ENCODE measurements around the gene CCL17.

Gene CCL17

GRCh38 chr16:57401943-57402640 is 2.5 kb upstream of the CCL17 start:
- no peak for DNase-seq (ENCODE audit: low read depth, low spot score)
- Histone ChIP-seq H3K9me3 (ENCODE audit: low read depth, low read length) (no peaks in the 10 kb centered on the region), H3K36me3 (ENCODE audit: insufficient read depth, low read length) (no peaks in the 10 kb centered on the region), H3K4me3 (no peak overlapping the region), H3K27ac (no peak overlapping the region), H3K9ac (ENCODE audit: insufficient read length) (no peak overlapping the region)
- TF ChIP-seq POLR2AphosphoS5 (IDR thresholded peaks at IDR 0.05; ENCODE audit: borderline replicate concordance, low read depth, low read length) (no peak), FOXP2 (optimal IDR thresholded peaks at IDR 0.05; ENCODE audit: control extremely low read depth, extremely low read length, insufficient read depth) (no peak), EZH2 (IDR thresholded peaks at IDR 0.05) (no peak)

GRCh38 chr16:57405097-57405496 is 530 bp downstream of the CCL17 start:
- no peaks in the 10 kb centered on the region for H3K9me3 ChIP-seq (ENCODE audit: low read depth, low read length)
- no peaks in the 10 kb centered on the region for H3K36me3 ChIP-seq (ENCODE audit: insufficient read depth, low read length)
- no peak overlapping the region for H3K27ac ChIP-seq
- no peak overlapping the region for H3K9ac ChIP-seq (ENCODE audit: insufficient read length)
- TF ChIP-seq FOXP2 (optimal IDR thresholded peaks at IDR 0.05; ENCODE audit: control extremely low read depth, extremely low read length, insufficient read depth) (no peak), POLR2AphosphoS5 (IDR thresholded peaks at IDR 0.05; ENCODE audit: borderline replicate concordance, low read depth, low read length) (no peak), EZH2 (IDR thresholded peaks at IDR 0.05) (no peak)
- no peak overlapping the region for H3K4me3 ChIP-seq
- DNase-seq (ENCODE audit: low read depth, low spot score): no peak

DNA sequence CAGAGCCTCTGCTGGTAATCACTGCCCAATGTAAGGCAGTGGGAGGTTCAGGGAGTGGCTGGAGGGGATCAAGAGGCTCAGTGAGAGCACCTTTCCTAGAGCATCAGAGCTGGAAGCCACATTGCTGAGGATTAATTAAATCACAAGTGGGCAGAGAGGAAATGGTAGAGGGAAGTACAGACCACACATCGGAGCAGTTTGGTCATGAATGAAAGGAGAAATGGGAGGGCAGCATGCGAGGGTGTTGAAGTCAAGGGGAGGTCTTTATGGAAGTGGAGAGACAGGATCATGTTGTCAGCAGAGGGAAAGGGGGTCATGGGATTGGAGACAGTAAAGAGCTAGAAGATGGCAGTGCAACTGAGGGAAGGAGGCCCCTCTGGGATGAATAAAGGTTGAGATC is 2.3 kb downstream of the CCL17 start:
- Histone ChIP-seq H3K4me3 (no peak overlapping the region), H3K9me3 (ENCODE audit: low read depth, low read length) (no peaks in the 10 kb centered on the region), H3K36me3 (ENCODE audit: insufficient read depth, low read length) (no peaks in the 10 kb centered on the region), H3K27ac (no peak overlapping the region), H3K9ac (ENCODE audit: insufficient read length) (no peak overlapping the region)
- no peak for DNase-seq (ENCODE audit: low read depth, low spot score)
- TF ChIP-seq POLR2AphosphoS5 (IDR thresholded peaks at IDR 0.05; ENCODE audit: borderline replicate concordance, low read depth, low read length) (no peak), FOXP2 (optimal IDR thresholded peaks at IDR 0.05; ENCODE audit: control extremely low read depth, extremely low read length, insufficient read depth) (no peak), EZH2 (IDR thresholded peaks at IDR 0.05) (no peak)

GRCh38 chr16:57407521-57408353 is 3.2 kb downstream of the CCL17 start:
- TF ChIP-seq FOXP2 (optimal IDR thresholded peaks at IDR 0.05; ENCODE audit: control extremely low read depth, extremely low read length, insufficient read depth) (no peak), EZH2 (IDR thresholded peaks at IDR 0.05) (no peak), POLR2AphosphoS5 (IDR thresholded peaks at IDR 0.05; ENCODE audit: borderline replicate concordance, low read depth, low read length) (no peak)
- H3K36me3 ChIP-seq (ENCODE audit: insufficient read depth, low read length): no peaks in the 10 kb centered on the region
- no peak overlapping the region for H3K9ac ChIP-seq (ENCODE audit: insufficient read length)
- H3K9me3 ChIP-seq (ENCODE audit: low read depth, low read length): no peaks in the 10 kb centered on the region
- no peak overlapping the region for H3K4me3 ChIP-seq
- no peak overlapping the region for H3K27ac ChIP-seq
- DNase-seq (ENCODE audit: low read depth, low spot score): no peak

DNA sequence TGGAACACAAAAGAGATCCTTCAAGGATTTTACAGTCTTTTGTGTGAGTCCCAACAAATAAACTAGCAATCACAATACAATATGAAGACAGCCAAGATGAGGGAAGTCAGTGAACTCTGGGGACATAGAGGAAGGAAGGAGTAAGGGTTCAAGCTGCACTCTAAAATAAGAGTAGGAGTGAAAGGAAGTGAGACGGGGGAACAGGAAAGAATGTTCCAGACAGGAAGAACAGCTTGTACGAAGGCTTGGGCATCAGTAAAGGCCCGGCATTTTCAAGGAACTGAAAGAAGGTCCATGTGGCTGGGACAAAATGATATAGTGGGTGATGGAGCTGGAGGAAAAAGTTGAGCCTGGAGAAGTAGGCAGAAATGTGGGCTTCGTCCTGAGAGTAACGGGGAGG is 4.5 kb downstream of the CCL17 start:
- no peak for TF ChIP-seq FOXP2 (optimal IDR thresholded peaks at IDR 0.05; ENCODE audit: control extremely low read depth, extremely low read length, insufficient read depth)
- no peak for TF ChIP-seq EZH2 (IDR thresholded peaks at IDR 0.05)
- TF ChIP-seq POLR2AphosphoS5 (IDR thresholded peaks at IDR 0.05; ENCODE audit: borderline replicate concordance, low read depth, low read length): no peak
- no peak overlapping the region for H3K9ac ChIP-seq (ENCODE audit: insufficient read length)
- no peak for DNase-seq (ENCODE audit: low read depth, low spot score)
- H3K9me3 ChIP-seq (ENCODE audit: low read depth, low read length): no peaks in the 10 kb centered on the region
- no peak overlapping the region for H3K27ac ChIP-seq
- H3K4me3 ChIP-seq: no peak overlapping the region
- no peaks in the 10 kb centered on the region for H3K36me3 ChIP-seq (ENCODE audit: insufficient read depth, low read length)

DNA sequence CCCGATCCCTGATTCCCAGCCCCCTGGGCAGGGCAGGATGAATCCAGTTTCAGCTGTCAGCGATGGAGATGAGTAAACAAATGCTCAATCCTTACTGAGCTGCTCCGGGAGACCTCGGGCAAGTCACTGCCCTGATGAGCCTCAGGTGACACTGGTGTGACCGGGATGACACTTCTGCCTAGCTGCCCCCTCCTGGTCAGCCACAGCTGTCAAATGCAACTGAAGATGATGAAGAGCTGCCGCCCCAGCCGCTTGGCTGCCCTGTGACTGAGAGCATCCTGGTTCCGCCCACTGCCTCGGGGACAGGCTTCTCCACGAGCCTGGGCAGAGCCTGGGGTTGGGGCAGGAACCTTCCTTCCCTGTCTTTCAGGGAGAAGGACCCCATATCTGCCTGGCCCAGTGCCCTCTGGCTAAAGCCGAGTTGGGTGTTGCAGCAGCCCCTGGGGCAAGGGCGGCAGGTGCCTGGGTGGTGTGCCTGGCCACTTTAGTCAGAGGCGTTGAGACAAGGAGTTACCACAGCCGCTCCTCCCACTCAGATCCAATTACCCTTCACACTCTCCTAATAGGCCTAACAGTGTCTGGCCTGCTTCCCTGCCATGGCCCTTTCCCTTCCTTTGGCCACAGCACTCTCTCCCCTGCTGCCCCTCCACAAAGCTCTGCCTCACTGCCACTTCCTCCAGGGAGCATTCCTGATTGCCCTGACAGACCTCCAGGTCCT is 5.5 kb downstream of the CCL17 start:
- H3K9ac ChIP-seq (ENCODE audit: insufficient read length): no peak overlapping the region
- DNase-seq (ENCODE audit: low read depth, low spot score): no peak
- TF ChIP-seq FOXP2 (optimal IDR thresholded peaks at IDR 0.05; ENCODE audit: control extremely low read depth, extremely low read length, insufficient read depth): no peak
- no peak for TF ChIP-seq EZH2 (IDR thresholded peaks at IDR 0.05)
- no peak for TF ChIP-seq POLR2AphosphoS5 (IDR thresholded peaks at IDR 0.05; ENCODE audit: borderline replicate concordance, low read depth, low read length)
- H3K4me3 ChIP-seq: no peak overlapping the region
- no peaks in the 10 kb centered on the region for H3K36me3 ChIP-seq (ENCODE audit: insufficient read depth, low read length)
- H3K27ac ChIP-seq: no peak overlapping the region
- H3K9me3 ChIP-seq (ENCODE audit: low read depth, low read length): no peaks in the 10 kb centered on the region

- Histone ChIP-seq H3K9ac (ENCODE audit: insufficient read length) (no peak overlapping the region), H3K4me3 (no peak overlapping the region), H3K27ac (no peak overlapping the region), H3K36me3 (ENCODE audit: insufficient read depth, low read length) (no peaks in the 10 kb centered on the region), H3K9me3 (ENCODE audit: low read depth, low read length) (no peaks in the 10 kb centered on the region)
- DNase-seq (ENCODE audit: low read depth, low spot score): no peak
- TF ChIP-seq POLR2AphosphoS5 (IDR thresholded peaks at IDR 0.05; ENCODE audit: borderline replicate concordance, low read depth, low read length) (no peak), FOXP2 (optimal IDR thresholded peaks at IDR 0.05; ENCODE audit: control extremely low read depth, extremely low read length, insufficient read depth) (no peak)
Observed at GRCh38 chr16:57411362-57411976, 6.9 kb downstream of the CCL17 start.

DNA sequence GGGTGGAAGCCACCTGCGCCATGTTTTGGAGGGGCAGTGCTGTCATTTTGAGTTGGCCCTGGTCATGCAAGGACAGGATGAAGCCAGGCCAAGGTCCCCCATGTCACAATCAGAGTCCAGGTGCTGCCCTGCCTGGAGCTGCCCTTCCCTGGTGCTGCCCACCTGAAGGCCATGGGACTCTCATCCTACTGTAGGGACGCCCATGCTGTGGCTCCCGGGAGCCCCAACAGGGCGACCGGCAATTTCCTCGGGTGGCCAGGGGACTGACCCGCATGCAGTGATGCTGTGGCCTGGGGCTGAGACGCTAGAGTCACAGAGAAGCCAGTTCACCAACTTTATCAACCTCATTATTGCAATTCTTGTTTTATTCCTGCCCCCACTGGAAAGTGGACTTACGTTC is 8.0 kb downstream of the CCL17 start:
- TF ChIP-seq POLR2AphosphoS5 (IDR thresholded peaks at IDR 0.05; ENCODE audit: borderline replicate concordance, low read depth, low read length) (no peak), FOXP2 (optimal IDR thresholded peaks at IDR 0.05; ENCODE audit: control extremely low read depth, extremely low read length, insufficient read depth) (no peak), EZH2 (IDR thresholded peaks at IDR 0.05) (no peak)
- H3K9me3 ChIP-seq (ENCODE audit: low read depth, low read length): no peaks in the 10 kb centered on the region
- H3K9ac ChIP-seq (ENCODE audit: insufficient read length): no peak overlapping the region
- DNase-seq (ENCODE audit: low read depth, low spot score): no peak
- no peak overlapping the region for H3K4me3 ChIP-seq
- no peak overlapping the region for H3K27ac ChIP-seq
- no peaks in the 10 kb centered on the region for H3K36me3 ChIP-seq (ENCODE audit: insufficient read depth, low read length)

Measured in SK-N-MC (cell line).